Epidermal melanocyte (primary cell): Measurements from ENCODE around the gene MPHOSPH8.
"Not testable (repeated sequence)": the region's sequence is repeated elsewhere in the genome, so short reads cannot be mapped to it uniquely, and the experiment has no call there.

Experiments used
- DNase-seq: peaks from one replicate; pipeline ENCODE4 v3.0.0; 2011; ENCODE audit warnings: low spot score; ENCODE audit not compliant: insufficient read length

The MPHOSPH8 gene

DNA sequence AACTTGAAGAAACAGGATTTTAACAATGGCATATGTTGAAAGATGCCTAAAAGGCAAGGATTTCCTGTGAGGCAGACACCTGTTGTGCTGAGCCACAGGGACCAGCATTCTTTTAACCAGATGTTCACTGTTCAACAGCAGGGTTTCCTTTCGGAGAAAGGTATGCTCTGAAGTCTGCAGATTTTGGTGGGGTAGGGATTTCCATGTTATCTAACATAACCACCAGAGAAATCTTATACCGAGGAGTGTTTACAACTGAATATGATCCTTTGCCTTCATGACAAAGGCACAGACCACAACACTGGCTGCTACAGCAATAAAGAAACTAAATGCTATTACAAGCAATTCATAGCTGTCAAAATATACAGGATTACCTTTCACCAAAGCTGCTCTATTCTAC is 48.1 kb downstream of the MPHOSPH8 start:
- DNase-seq = no peak

DNA sequence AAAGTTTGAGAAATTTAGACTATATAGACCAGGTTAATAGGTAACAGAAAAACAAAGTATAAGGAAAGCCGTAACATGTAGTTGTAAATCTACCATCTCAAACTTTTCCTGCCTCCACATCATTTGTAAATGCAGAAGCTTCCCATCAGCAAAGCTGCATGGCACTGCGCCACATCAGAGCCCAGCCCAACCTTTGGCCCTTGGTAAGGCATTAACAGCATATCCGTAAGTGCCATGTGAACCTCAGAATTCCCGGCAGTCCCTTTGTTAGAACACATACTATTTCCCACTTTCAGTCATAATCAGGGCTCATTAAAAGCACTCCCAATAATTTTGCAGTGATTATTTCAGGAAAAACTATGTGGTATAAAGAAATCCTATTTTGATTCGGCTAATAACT is 51.6 kb downstream of the MPHOSPH8 start:
- no peak for DNase-seq

DNA sequence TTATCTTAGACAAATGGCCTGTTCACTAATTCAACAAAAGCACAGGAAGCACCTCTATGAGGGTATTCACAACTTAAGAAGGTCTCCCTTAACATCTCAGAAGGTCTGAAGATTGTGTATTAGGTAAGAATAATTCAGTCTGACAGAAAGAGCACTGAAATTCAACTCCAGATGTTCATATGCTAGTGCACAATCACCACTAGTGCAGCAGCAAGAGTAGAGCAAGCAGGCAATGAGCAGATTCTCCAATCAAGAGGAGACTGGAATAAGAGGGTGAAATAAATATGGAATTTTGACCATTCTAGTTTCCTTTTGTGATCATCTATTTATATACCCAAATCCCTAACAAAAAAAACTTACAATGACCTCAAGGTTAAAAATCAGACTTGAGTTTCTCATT is 52.0 kb downstream of the MPHOSPH8 start:
- no peak for DNase-seq

DNA sequence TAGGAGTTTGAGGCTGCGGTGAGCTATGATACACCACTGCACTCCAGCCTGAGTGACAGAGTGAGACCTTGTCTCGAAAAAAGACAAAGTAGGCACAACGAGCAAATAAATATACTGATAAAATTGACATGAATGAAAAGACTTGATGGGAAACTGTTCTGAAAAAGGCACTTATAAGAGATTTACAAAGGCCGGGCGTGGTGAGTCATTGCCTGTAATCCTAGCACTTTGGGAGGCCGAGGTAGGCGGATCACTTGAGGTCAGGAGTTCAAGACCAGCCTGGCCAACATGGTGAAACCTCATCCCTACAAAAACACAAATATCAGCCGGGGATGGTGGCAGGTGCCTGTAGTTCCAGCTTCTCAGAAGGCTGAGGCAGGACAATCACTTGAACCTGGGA is 58.0 kb downstream of the MPHOSPH8 start:
- not testable (repeated sequence) for DNase-seq

DNA sequence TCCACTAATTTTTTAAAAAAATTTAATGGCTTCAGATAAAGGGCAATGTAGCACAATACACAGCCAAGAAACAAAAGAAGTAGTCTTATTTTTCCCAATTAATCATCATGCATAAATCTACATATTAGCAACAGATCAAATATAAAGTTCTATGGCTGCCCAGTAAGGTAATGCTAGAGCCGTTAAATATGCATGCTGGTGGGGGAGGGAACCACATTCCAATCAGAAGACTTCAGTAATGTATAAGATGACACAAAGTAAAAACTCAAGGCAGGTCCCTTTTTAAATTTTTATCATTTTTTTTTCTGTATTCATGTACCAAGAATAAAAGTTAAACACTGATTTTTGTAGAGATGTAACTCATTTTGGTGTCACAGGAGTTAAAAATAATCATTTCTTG is 62.0 kb downstream of the MPHOSPH8 start:
- no peak for DNase-seq

DNA sequence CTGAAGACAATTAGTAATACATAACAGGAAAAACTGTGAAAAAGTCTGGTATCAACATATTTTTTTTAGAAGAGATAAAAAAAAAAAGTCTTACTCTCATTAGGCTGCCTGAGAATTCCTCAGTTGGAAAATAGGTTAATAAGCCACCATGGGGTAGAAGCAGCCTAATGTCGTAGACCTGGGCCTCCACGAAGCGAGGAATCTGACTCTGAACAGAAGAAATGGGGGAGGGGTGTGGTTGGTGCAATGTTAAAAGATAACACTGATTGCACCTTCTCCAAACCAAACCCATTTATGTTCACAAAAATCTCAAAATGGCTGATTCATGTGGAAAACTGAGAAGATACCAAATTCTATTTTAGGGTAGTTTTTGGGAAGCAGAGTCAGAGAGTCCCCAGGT is 62.4 kb downstream of the MPHOSPH8 start:
- DNase-seq = no peak

DNA sequence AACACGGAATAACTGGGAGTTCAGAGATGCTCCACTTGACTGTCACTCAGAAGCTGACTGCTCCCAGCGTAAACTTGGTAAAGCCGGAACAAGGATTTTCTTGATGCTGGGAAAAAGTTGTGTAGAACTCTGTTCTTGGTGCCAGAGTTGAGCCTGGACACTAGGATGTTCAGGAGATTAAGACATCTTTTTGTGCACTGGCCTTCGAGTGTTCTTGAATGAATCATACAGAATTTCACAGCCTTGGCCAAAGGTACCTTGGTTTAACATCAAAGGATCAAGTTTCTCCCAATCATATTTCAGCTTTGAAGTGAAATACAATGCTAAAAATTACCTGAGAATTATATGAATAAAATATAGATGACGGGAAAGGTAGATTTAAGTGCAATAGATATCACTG is 67.5 kb downstream of the MPHOSPH8 start:
- not testable (repeated sequence) for DNase-seq

DNA sequence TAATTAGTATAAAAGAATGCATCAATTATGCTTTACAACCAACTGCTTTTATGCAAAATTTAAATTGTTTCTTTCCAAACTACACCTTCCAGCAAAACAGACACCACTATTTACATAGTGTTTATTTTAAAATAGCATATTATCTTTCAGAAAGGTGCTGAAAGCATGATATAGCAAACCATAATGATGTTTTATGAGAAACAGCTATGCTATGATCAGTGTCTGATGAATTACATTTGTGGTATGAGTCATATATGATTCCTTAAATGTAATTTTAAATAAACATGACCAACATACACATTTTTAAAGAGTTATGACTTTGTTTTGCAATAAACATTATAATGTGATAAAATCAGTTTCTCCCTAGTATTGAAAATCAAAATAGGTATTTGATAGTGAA is 68.2 kb downstream of the MPHOSPH8 start:
- DNase-seq = not testable (repeated sequence)

DNA sequence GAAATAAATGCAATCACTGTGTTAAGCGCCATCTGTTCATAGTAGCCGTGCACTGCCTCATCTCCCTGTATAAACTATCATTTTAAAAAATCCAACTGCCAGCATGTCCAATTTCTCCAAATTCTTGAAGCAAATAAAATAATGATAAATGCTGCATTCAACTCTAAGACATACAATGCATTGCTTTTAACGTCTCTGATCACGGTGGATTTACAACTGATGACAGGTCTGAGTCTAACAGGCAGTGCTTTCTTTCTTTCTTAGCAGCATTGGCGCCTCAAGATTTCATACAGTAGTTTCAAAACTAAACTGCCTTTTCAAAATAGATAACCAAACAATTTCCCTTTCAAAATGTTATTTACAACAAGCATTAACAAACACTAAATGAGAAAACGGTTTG is 70.8 kb downstream of the MPHOSPH8 start:
- DNase-seq = not testable (repeated sequence)

DNA sequence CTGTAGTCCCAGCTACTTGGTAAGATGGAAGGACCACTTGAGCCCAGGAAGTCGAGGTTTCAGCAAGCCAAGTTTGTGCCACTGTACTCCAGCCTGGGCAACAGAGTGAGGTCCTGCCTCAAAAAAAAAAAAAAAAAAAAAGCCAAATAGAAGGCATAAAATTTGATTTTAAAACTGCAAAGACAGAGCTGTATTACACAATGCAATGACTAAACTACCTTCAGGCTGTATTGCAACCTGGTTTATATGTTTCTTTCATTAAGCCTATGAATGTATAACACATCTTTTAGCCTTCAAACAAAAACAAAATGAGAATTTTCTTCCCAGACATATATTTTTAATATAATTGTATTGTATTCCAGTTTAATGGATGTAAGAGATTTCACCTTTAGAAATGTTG is 75.6 kb downstream of the MPHOSPH8 start:
- DNase-seq = not testable (repeated sequence)

DNA sequence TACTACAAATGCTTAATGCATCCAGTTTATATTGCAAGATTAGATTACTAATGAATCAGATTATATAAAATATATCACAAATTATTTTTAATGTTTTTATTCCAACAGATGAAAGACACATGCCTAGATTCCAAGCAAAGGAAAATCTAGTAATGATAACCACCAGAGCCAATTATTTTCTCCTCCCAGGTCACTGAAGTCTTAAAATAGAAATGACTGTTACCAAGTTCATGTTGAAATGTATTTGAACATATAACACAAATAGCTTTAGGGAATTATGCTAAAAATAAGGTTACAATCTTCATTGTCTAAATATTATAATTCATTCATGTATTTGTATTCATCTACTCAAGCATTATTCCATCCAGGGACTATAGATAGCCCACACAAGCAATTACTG is 76.3 kb downstream of the MPHOSPH8 start:
- DNase-seq = not testable (repeated sequence)

DNA sequence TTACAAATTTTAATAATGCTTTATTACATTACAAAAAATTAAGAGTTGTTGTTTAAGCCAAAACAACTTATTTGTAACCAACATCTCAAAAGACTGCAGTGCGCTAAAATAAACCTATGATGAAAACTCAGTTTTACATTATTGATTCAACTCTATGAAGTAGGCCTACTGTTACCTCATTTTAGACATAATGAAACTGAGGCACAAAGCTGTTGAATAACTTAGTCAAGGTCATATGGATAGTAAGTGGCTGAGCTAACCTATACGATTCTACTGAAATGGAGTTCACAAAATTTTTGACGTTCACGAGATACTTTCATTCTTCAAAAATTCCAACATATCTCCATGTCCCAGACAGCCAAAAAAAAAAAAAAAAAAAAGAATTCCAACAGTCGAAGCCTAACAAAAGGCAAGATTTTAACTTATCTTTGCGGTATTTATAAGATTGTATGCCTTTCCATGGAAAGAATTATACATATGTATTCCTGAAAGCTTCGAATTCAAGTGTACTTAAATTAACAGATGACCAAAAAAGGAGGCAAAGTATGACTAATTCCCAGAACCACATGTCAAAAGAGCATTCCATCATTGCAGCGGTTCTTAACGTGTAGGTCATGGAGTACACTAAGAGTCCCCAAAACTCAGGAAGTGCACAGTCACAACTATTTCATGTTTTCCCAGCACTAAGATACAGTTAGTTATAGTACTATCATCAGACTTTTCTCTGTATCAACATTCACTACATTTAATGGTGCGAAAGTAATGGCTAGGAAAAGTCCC is 79.9 kb downstream of the MPHOSPH8 start:
- DNase-seq = no peak

DNA sequence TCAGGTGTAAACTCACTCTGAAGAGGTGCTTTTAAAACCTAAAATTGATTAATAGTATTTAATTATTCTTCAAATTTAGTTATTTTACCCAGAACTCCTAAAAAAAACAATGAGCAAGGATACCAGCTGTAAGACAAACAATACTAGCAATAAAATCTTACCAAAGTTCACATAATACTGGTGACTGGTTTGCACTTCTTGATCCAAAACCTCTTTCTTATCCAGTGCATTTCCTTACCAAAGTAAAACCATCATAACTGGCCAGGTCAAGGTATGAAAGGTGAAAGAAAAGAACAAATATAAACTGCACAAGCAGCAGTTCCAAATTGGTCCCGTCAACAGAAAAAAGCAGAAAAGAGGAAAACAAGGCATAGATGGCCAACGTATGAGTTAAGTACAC is 86.6 kb downstream of the MPHOSPH8 start:
- no peak for DNase-seq
